MM.1S (cell line): Measurements from ENCODE around the gene TIMMDC1.

Experiments
- DNase-seq: peaks from one replicate; pipeline ENCODE4 v3.0.0-alpha.2; 2015
- H2AFZ ChIP-seq: fragments of 300-600 bp; sonication (generic); 2 replicates; pipeline ENCODE4 v1.6.0; 2016; ENCODE audit warnings: antibody characterized with exemption, low read length
- H3F3A ChIP-seq: fragments of 300-600 bp; sonication (generic); 2 replicates; pipeline ENCODE4 v1.6.1; 2016; ENCODE audit warnings: mild to moderate bottlenecking, antibody characterized with exemption, low read length, moderate library complexity, mixed read lengths; ENCODE audit not compliant: insufficient read depth
- H3K27ac ChIP-seq: fragments of 300-600 bp; sonication (generic); 2 replicates; pipeline ENCODE4 v1.5.1; 2016; ENCODE audit warnings: mild to moderate bottlenecking, low read length
- H3K27me3 ChIP-seq: fragments of 300-600 bp; sonication (generic); replicated peaks from 2 replicates; pipeline ENCODE4 v1.6.0; 2016; ENCODE audit warnings: low read length; ENCODE audit not compliant: insufficient read depth
- H3K36me3 ChIP-seq: fragments of 300-600 bp; sonication (generic); replicated peaks from 2 replicates; pipeline ENCODE4 v1.6.1; 2016; ENCODE audit warnings: mild to moderate bottlenecking, low read length, mixed read lengths; ENCODE audit not compliant: insufficient read depth
- H3K4me1 ChIP-seq: fragments of 300-600 bp; sonication (generic); 2 replicates; pipeline ENCODE4 v1.6.1; 2016; ENCODE audit warnings: low read length, mixed read lengths
- H3K4me2 ChIP-seq: fragments of 300-600 bp; sonication (generic); 2 replicates; pipeline ENCODE4 v1.6.0; 2016; ENCODE audit warnings: low read depth, low read length
- H3K4me3 ChIP-seq: fragments of 300-600 bp; sonication (generic); 2 replicates; pipeline ENCODE4 v1.5.1; 2016; ENCODE audit warnings: low read length, mixed read lengths
- H3K79me2 ChIP-seq: fragments of 300-600 bp; sonication (generic); 2 replicates; pipeline ENCODE4 v1.6.1; 2016; ENCODE audit warnings: mixed run types, low read length, mixed read lengths
- H3K9ac ChIP-seq: fragments of 300-600 bp; sonication (generic); 2 replicates; pipeline ENCODE4 v1.6.1; 2016; ENCODE audit warnings: low read length, mixed read lengths
- H3K9me2 ChIP-seq: fragments of 300-600 bp; sonication (generic); replicated peaks from 2 replicates; pipeline ENCODE4 v1.6.1; 2016; ENCODE audit warnings: mild to moderate bottlenecking, low read length, mixed read lengths; ENCODE audit not compliant: insufficient read depth
- H3K9me3 ChIP-seq: fragments of 300-600 bp; sonication (generic); replicated peaks from 2 replicates; pipeline ENCODE4 v1.6.1; 2016; ENCODE audit warnings: mild to moderate bottlenecking, low read length, mixed read lengths; ENCODE audit not compliant: insufficient read depth
- H4K20me1 ChIP-seq: fragments of 300-600 bp; sonication (generic); 2 replicates; pipeline ENCODE4 v1.6.1; 2016; ENCODE audit warnings: mild to moderate bottlenecking, low read length, moderate library complexity, mixed read lengths; ENCODE audit not compliant: insufficient read depth
- EZH2 ChIP-seq: fragments of 300-600 bp; sonication (generic); optimal IDR thresholded peaks from 2 replicates; pipeline ENCODE3; 2017; ENCODE audit warnings: low read depth, mild to moderate bottlenecking, antibody characterized with exemption, low read length, mixed read lengths
- EZH2phosphoT487 ChIP-seq: fragments of 300-600 bp; sonication (generic); IDR thresholded peaks from 2 replicates; pipeline ENCODE4 v1.6.1; 2018; ENCODE audit warnings: antibody characterized with exemption, low read length
- TF ChIP-seq, protein P1 (sequence below): fragments of 300-600 bp; sonication (generic); IDR thresholded peaks from 2 replicates; pipeline ENCODE4 v1.5.1; 2016; ENCODE audit warnings: antibody characterized with exemption, low read length, mixed read lengths

The TIMMDC1 gene

DNA sequence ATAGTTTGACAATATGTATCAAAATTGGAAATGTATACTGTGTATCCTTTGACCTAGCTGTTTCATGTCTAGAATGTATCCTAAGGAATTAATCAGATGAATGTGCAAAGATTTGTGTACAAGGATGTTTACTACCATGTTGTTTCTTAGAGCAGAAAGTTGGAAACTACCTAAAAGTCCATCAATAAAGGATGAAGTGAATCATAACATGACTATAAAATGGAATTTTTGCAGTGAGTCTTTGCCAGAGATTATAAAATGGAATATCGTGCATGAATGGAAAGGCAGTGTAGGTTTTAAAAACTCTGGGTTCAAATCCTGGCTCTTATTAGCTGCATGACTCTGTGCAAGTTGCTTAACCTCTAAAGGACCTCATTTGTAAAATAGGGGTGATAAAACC is 15.2 kb upstream of the TIMMDC1 start:
- Histone ChIP-seq H3K79me2 (no peaks in the 10 kb centered on the region), H3K9me3 (no peaks in the 10 kb centered on the region), H3K4me3 (no peak overlapping the region), H3K27ac (no peak overlapping the region), H3K36me3 (no peaks in the 10 kb centered on the region), H3K27me3 (no peaks in the 10 kb centered on the region), H3K9me2 (no peaks in the 10 kb centered on the region), H2AFZ (no peak overlapping the region), H3F3A (no peaks in the 10 kb centered on the region), H3K4me2 (no peak overlapping the region), H4K20me1 (no peaks in the 10 kb centered on the region), H3K4me1 (no peaks in the 10 kb centered on the region), H3K9ac (no peak overlapping the region)
- TF ChIP-seq, protein P1, sequence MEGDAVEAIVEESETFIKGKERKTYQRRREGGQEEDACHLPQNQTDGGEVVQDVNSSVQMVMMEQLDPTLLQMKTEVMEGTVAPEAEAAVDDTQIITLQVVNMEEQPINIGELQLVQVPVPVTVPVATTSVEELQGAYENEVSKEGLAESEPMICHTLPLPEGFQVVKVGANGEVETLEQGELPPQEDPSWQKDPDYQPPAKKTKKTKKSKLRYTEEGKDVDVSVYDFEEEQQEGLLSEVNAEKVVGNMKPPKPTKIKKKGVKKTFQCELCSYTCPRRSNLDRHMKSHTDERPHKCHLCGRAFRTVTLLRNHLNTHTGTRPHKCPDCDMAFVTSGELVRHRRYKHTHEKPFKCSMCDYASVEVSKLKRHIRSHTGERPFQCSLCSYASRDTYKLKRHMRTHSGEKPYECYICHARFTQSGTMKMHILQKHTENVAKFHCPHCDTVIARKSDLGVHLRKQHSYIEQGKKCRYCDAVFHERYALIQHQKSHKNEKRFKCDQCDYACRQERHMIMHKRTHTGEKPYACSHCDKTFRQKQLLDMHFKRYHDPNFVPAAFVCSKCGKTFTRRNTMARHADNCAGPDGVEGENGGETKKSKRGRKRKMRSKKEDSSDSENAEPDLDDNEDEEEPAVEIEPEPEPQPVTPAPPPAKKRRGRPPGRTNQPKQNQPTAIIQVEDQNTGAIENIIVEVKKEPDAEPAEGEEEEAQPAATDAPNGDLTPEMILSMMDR = no peak
- no peak for TF ChIP-seq EZH2
- TF ChIP-seq EZH2phosphoT487 = no peak
- DNase-seq = no peak

DNA sequence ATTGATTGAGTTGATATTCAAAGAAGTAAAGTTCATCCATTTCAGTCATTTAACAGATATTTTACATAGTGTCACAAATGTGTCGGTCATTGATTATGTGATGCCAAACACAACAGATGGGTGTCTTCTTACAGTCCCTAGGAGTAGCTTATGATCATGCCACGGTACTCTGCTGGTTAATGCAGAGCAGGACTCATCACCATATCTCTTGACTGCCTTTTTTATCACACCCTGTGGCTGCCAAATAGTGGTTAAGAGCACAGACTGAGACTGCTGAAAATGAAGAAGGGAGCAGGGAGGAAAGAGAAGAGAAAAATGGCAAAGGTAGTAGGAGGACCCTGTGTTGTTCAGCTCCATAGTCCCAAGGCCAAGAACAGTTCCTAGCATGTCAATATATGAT is 12.8 kb upstream of the TIMMDC1 start:
- no peak for DNase-seq
- Histone ChIP-seq H2AFZ (no peak overlapping the region), H3K9ac (no peak overlapping the region), H3K4me2 (no peak overlapping the region), H3K36me3 (no peaks in the 10 kb centered on the region), H3K27me3 (no peaks in the 10 kb centered on the region), H3F3A (no peaks in the 10 kb centered on the region), H4K20me1 (no peaks in the 10 kb centered on the region), H3K4me1 (no peaks in the 10 kb centered on the region), H3K27ac (no peak overlapping the region), H3K9me3 (no peaks in the 10 kb centered on the region), H3K9me2 (no peaks in the 10 kb centered on the region), H3K4me3 (no peak overlapping the region), H3K79me2 (no peaks in the 10 kb centered on the region)
- TF ChIP-seq EZH2phosphoT487 = no peak
- TF ChIP-seq, protein P1 = no peak
- no peak for TF ChIP-seq EZH2

DNA sequence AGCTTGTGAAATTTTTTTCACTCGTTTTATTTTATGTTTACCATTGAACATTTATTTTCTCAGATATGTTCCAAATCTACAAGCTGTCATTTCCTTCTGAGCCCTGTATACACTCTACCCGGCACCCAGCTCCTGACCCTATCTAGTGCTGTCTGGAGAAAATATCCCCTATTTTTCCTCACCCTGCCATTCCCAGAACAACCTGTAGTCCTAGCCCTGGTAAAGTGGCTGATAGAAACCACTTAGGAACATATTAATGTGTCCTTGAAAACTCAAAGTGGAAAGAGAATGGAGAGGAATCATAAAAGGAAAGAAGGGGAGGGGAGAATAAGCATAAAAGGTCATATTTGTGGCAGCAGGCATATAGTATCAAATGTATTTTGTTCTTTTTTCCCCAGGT is 8.2 kb upstream of the TIMMDC1 start:
- H4K20me1 ChIP-seq = no peaks in the 10 kb centered on the region
- H3K4me1 ChIP-seq = no peaks in the 10 kb centered on the region
- no peaks in the 10 kb centered on the region for H3K79me2 ChIP-seq
- no peaks in the 10 kb centered on the region for H3F3A ChIP-seq
- no peaks in the 10 kb centered on the region for H3K9me3 ChIP-seq
- H2AFZ ChIP-seq = no peak overlapping the region
- H3K36me3 ChIP-seq = no peaks in the 10 kb centered on the region
- no peak for DNase-seq
- no peak overlapping the region for H3K9ac ChIP-seq
- no peak overlapping the region for H3K4me2 ChIP-seq
- H3K9me2 ChIP-seq = no peaks in the 10 kb centered on the region
- no peak for TF ChIP-seq EZH2
- TF ChIP-seq EZH2phosphoT487 = no peak
- TF ChIP-seq, protein P1 = no peak
- no peak overlapping the region for H3K27ac ChIP-seq
- no peaks in the 10 kb centered on the region for H3K27me3 ChIP-seq
- H3K4me3 ChIP-seq = no peak overlapping the region
